Bronchial epithelial cell (primary cell): ENCODE measurements around the gene IFI27. TPM values are rescaled to one million over a fixed set of nuclear protein-coding genes. Genes with fewer than 3 reads are reported as not detected.

ENCODE experiments used
- DNase-seq: peaks from one replicate; pipeline ENCODE4 v3.0.0-alpha.2; 2010; ENCODE audit warnings: low read depth
- FAIRE-seq: peaks from 2 replicates; lab custom pipeline; 2011; peaks lifted over from hg19 to GRCh38; lab: Jason Lieb, UNC
- H3K27me3 ChIP-seq: 2 replicates; pipeline ENCODE4 v1.5.1; 2011; ENCODE audit warnings: low read length; ENCODE audit not compliant: control insufficient read depth, insufficient read depth
- H3K36me3 ChIP-seq: 2 replicates; pipeline ENCODE4 v1.5.1; 2011; ENCODE audit warnings: low read length; ENCODE audit not compliant: control insufficient read depth, insufficient read depth
- H3K4me3 ChIP-seq: 2 replicates; pipeline ENCODE4 v1.5.1; 2011; ENCODE audit warnings: mild to moderate bottlenecking, low read depth, low read length, control low read depth
- CTCF ChIP-seq: IDR thresholded peaks from 2 replicates; pipeline ENCODE4 v1.5.1; 2011; ENCODE audit warnings: mild to moderate bottlenecking, moderate library complexity, low read length, control low read depth, inconsistent platforms; ENCODE audit not compliant: insufficient read depth, severe bottlenecking
- total RNA-seq: library from RNA; depleted of rRNA; stranded (reverse); fragments of >200 nt; gene quantifications from 2 replicates; pipeline ENCODE4 v1.2.1, GENCODE V29; 2014

The IFI27 gene
- total RNA-seq, 1 donor from 2014 or later, result 20.5 TPM

GRCh38 chr14:94123296-94123695, 12.8 kb downstream of the IFI27 start:
- no peak for FAIRE-seq
- TF ChIP-seq CTCF, result no peak
- DNase-seq, result no peak

GRCh38 chr14:94123868-94124267, 13.3 kb downstream of the IFI27 start:
- Histone ChIP-seq H3K36me3 (peaks cover 3% of the 10 kb centered on the region), H3K4me3 (no peak overlapping the region), H3K27me3 (no peaks in the 10 kb centered on the region)
- FAIRE-seq (no peak), DNase-seq (no peak)
- TF ChIP-seq CTCF, result no peak

More at GRCh38 chr14:94123296-94123695, 12.8 kb downstream of the IFI27 start:
- H3K4me3 ChIP-seq, result no peak overlapping the region
- peaks cover 3% of the 10 kb centered on the region for H3K36me3 ChIP-seq
- H3K27me3 ChIP-seq, result no peaks in the 10 kb centered on the region

- DNase-seq (no peak), FAIRE-seq (no peak)
- H3K27me3 ChIP-seq, result no peaks in the 10 kb centered on the region
- H3K4me3 ChIP-seq, result no peak overlapping the region
- TF ChIP-seq CTCF, result no peak
- H3K36me3 ChIP-seq, result peaks cover 3% of the 10 kb centered on the region
Measured at GRCh38 chr14:94124582-94125377, 14.2 kb downstream of the IFI27 start.

GRCh38 chr14:94125659-94126418, 15.3 kb downstream of the IFI27 start:
- Histone ChIP-seq H3K36me3 (peaks cover 3% of the 10 kb centered on the region), H3K27me3 (no peaks in the 10 kb centered on the region), H3K4me3 (no peak overlapping the region)
- FAIRE-seq (no peak), DNase-seq (no peak)
- no peak for TF ChIP-seq CTCF

- DNase-seq, result no peak
- Histone ChIP-seq H3K36me3 (peaks cover 3% of the 10 kb centered on the region), H3K27me3 (no peaks in the 10 kb centered on the region), H3K4me3 (no peak overlapping the region)
- TF ChIP-seq CTCF, result no peak
- FAIRE-seq, result no peak
Measured at GRCh38 chr14:94126419-94126677, 15.8 kb downstream of the IFI27 start.
